WTC11 (cell line): ENCODE results near the gene C3orf70. TPM values are rescaled to one million over a fixed set of nuclear protein-coding genes. Genes with fewer than 3 reads are reported as not detected.

Experiments used
- ATAC-seq: fragments of 200-7000 bp; cut with Tn5 transposase; 2 replicates; pipeline ENCODE4 v1.10.0; 2021; ENCODE audit warnings: mild to moderate bottlenecking, moderate library complexity
- CTCF ChIA-PET: fragments of 300-600 bp; sonication (Branson Sonifier 250); formaldehyde crosslinking; loops from one replicate; lab custom pipeline; 2021; ENCODE audit warnings: antibody characterized with exemption; lab: Charles Lee
- POLR2A ChIA-PET: fragments of 350-600 bp; sonication (Branson Sonifier 250); formaldehyde crosslinking; loops from one replicate; lab custom pipeline; 2021; ENCODE audit warnings: antibody characterized with exemption; lab: Charles Lee
- DNase-seq: peaks from one replicate; pipeline ENCODE4 v3.0.0; 2021; ENCODE audit warnings: low spot score
- H3K27ac Mint-ChIP-seq: 2 replicates; pipeline ENCODE4 v1.8.0; 2021; ENCODE audit warnings: mixed read lengths
- H3K27me3 Mint-ChIP-seq: 2 replicates; pipeline ENCODE4 v1.8.0; 2021; ENCODE audit warnings: low read depth, mild to moderate bottlenecking, moderate library complexity, mixed read lengths
- H3K36me3 Mint-ChIP-seq: 2 replicates; pipeline ENCODE4 v1.8.0; 2021; ENCODE audit warnings: mixed read lengths
- H3K4me1 Mint-ChIP-seq: 2 replicates; pipeline ENCODE4 v1.8.0; 2022; ENCODE audit warnings: mixed read lengths
- H3K4me3 Mint-ChIP-seq: 2 replicates; pipeline ENCODE4 v1.8.0; 2021; ENCODE audit warnings: mild to moderate bottlenecking, moderate library complexity, mixed read lengths
- H3K9me3 Mint-ChIP-seq: 2 replicates; pipeline ENCODE4 v1.8.0; 2021; ENCODE audit warnings: mixed read lengths
- AR ChIP-seq: fragments of 250-450 bp; sonication (Bioruptor Pico); IDR thresholded peaks from 2 replicates; pipeline ENCODE4 v1.9.0; 2021; ENCODE audit warnings: mild to moderate bottlenecking
- CREB1 ChIP-seq: sonication (generic); formaldehyde crosslinking; IDR thresholded peaks from 2 replicates; pipeline ENCODE4 v1.8.0; 2023; ENCODE audit warnings: mild to moderate bottlenecking, missing genetic modification reagents
- CREM ChIP-seq: sonication (generic); formaldehyde crosslinking; IDR thresholded peaks from 2 replicates; pipeline ENCODE4 v1.8.1; 2022; ENCODE audit warnings: mild to moderate bottlenecking, missing genetic modification reagents, moderate library complexity
- ETV6 ChIP-seq: sonication (generic); formaldehyde crosslinking; IDR thresholded peaks from 2 replicates; pipeline ENCODE4 v1.8.1; 2022; ENCODE audit warnings: mild to moderate bottlenecking, missing genetic modification reagents
- FOXJ3 ChIP-seq: sonication (generic); formaldehyde crosslinking; IDR thresholded peaks from 2 replicates; pipeline ENCODE4 v1.9.0; 2021; ENCODE audit warnings: missing genetic modification reagents, mild to moderate bottlenecking, borderline replicate concordance
- GABPB1 ChIP-seq: sonication (generic); formaldehyde crosslinking; IDR thresholded peaks from 2 replicates; pipeline ENCODE4 v1.8.1; 2023; ENCODE audit warnings: mild to moderate bottlenecking, missing genetic modification reagents
- HMGA2 ChIP-seq: fragments of 250-450 bp; sonication (Bioruptor Pico); IDR thresholded peaks from 2 replicates; pipeline ENCODE4 v1.4.0; 2021; ENCODE audit warnings: mild to moderate bottlenecking, moderate library complexity
- IRF2 ChIP-seq: sonication (generic); formaldehyde crosslinking; IDR thresholded peaks from 2 replicates; pipeline ENCODE4 v1.8.0; 2022; ENCODE audit warnings: low read depth, missing genetic modification reagents, borderline replicate concordance
- JUN ChIP-seq: sonication (generic); formaldehyde crosslinking; IDR thresholded peaks from 2 replicates; pipeline ENCODE4 v1.8.0; 2023; ENCODE audit warnings: mild to moderate bottlenecking, missing genetic modification reagents
- MXD4 ChIP-seq: fragments of 250-450 bp; sonication (Bioruptor Pico); IDR thresholded peaks from 2 replicates; pipeline ENCODE4 v1.8.0; 2021; ENCODE audit warnings: mild to moderate bottlenecking, moderate library complexity, borderline replicate concordance
- MYBL2 ChIP-seq: sonication (generic); formaldehyde crosslinking; IDR thresholded peaks from 2 replicates; pipeline ENCODE4 v1.8.1; 2023; ENCODE audit warnings: mild to moderate bottlenecking, moderate library complexity, missing genetic modification reagents
- NR1H2 ChIP-seq: sonication (generic); formaldehyde crosslinking; IDR thresholded peaks from 2 replicates; pipeline ENCODE4 v1.9.0; 2021; ENCODE audit warnings: mild to moderate bottlenecking, moderate library complexity, missing genetic modification reagents
- RELA ChIP-seq: sonication (generic); formaldehyde crosslinking; IDR thresholded peaks from 2 replicates; pipeline ENCODE4 v1.8.1; 2022; ENCODE audit warnings: missing genetic modification reagents, mild to moderate bottlenecking, borderline replicate concordance
- SMAD4 ChIP-seq: sonication (generic); formaldehyde crosslinking; IDR thresholded peaks from 2 replicates; pipeline ENCODE4 v1.8.0; 2022; ENCODE audit warnings: mild to moderate bottlenecking, missing genetic modification reagents
- TCF7 ChIP-seq: sonication (generic); formaldehyde crosslinking; IDR thresholded peaks from 2 replicates; pipeline ENCODE4 v1.8.0; 2022; ENCODE audit warnings: mild to moderate bottlenecking, low read depth, missing genetic modification reagents, moderate library complexity
- ZBTB21 ChIP-seq: sonication (generic); formaldehyde crosslinking; IDR thresholded peaks from 2 replicates; pipeline ENCODE4 v1.8.1; 2023; ENCODE audit warnings: mild to moderate bottlenecking, missing genetic modification reagents, borderline replicate concordance
- ZMAT4 ChIP-seq: fragments of 250-450 bp; sonication (Bioruptor Pico); IDR thresholded peaks from 2 replicates; pipeline ENCODE4 v1.9.0; 2021; ENCODE audit warnings: mild to moderate bottlenecking
- ZNF219 ChIP-seq: sonication (generic); formaldehyde crosslinking; IDR thresholded peaks from 2 replicates; pipeline ENCODE4 v1.8.0; 2023; ENCODE audit warnings: missing genetic modification reagents, mild to moderate bottlenecking, borderline replicate concordance
- ZNF263 ChIP-seq: sonication (generic); formaldehyde crosslinking; IDR thresholded peaks from 2 replicates; pipeline ENCODE4 v1.8.1; 2022; ENCODE audit warnings: low read depth, mild to moderate bottlenecking, moderate library complexity, missing genetic modification reagents
- ZNF512 ChIP-seq: sonication (generic); formaldehyde crosslinking; IDR thresholded peaks from 2 replicates; pipeline ENCODE4 v1.8.1; 2022; ENCODE audit warnings: missing genetic modification reagents, borderline replicate concordance
- total RNA-seq: library from RNA; stranded (reverse); gene quantifications from 3 replicates; pipeline ENCODE4 v1.2.3, GENCODE V29; 2021
- TF ChIP-seq, protein P1 (sequence below): sonication (generic); formaldehyde crosslinking; IDR thresholded peaks from 2 replicates; pipeline ENCODE4 v1.8.1; 2023; ENCODE audit warnings: mild to moderate bottlenecking, missing genetic modification reagents
- TF ChIP-seq, protein P2 (sequence below): sonication (generic); formaldehyde crosslinking; IDR thresholded peaks from 2 replicates; pipeline ENCODE4 v1.8.1; 2022; ENCODE audit warnings: low read depth, missing genetic modification reagents, borderline replicate concordance
- TF ChIP-seq, protein P3 (sequence below): sonication (generic); formaldehyde crosslinking; IDR thresholded peaks from 2 replicates; pipeline ENCODE4 v1.8.1; 2023; ENCODE audit warnings: mild to moderate bottlenecking, missing genetic modification reagents, moderate library complexity
- TF ChIP-seq, protein P4 (sequence below): sonication (generic); formaldehyde crosslinking; conservative IDR thresholded peaks from 2 replicates; pipeline ENCODE4 v1.8.1; 2022; ENCODE audit warnings: mild to moderate bottlenecking, missing genetic modification reagents

C3orf70 gene
- total RNA-seq, 1 experiment from 2014 or later = 0.70 TPM

DNA sequence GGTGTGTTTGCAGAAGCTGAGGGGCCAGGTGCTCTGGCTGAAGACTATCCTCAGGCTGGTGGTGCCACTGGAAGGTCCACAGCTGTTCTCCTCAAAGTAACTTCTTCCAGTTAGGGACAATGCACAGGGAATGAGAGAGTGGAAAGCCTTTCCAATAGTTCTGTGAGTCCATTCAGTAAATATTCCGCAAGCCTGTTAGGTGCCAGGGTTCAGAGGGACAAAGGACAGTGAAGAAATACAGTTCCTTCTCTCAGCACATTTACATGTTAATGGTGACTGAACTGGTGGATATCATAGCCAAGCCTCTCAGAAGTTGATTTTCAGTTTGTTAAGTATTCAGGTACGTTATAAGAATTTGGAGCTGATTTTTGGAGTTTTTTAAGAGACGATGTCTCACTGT is 122.5 kb downstream of the C3orf70 start:
- CTCF ChIA-PET = interaction anchor here (0.6 to 0.8 kb wide), 2 partner anchors 17 to 41 kb away, joined by 3 to 7 read pairs; no protein-coding TSS in a partner anchor
- H3K9me3 Mint-ChIP-seq = peaks cover 8% of the 10 kb centered on the region; the same call in 1 of the 2 replicates

GRCh38 chr3:185029086-185029485 is 123.8 kb downstream of the C3orf70 start:
- H3K36me3 Mint-ChIP-seq = peaks cover 9% of the 10 kb centered on the region
- ChIA-PET POLR2A (no interaction called here), CTCF (no interaction called here)
- TF ChIP-seq MYBL2 (CRISPR knock-in tag) (no peak), CREB1 (CRISPR knock-in tag) (no peak), IRF2 (no peak), TCF7 (CRISPR knock-in tag) (no peak), NR1H2 (CRISPR knock-in tag) (no peak), HMGA2 (CRISPR knock-in tag) (no peak), SMAD4 (CRISPR knock-in tag) (no peak), ZNF219 (CRISPR knock-in tag) (no peak), ETV6 (CRISPR knock-in tag) (no peak), FOXJ3 (no peak), ZNF263 (no peak), CREM (CRISPR knock-in tag) (no peak)
- TF ChIP-seq, protein P1, sequence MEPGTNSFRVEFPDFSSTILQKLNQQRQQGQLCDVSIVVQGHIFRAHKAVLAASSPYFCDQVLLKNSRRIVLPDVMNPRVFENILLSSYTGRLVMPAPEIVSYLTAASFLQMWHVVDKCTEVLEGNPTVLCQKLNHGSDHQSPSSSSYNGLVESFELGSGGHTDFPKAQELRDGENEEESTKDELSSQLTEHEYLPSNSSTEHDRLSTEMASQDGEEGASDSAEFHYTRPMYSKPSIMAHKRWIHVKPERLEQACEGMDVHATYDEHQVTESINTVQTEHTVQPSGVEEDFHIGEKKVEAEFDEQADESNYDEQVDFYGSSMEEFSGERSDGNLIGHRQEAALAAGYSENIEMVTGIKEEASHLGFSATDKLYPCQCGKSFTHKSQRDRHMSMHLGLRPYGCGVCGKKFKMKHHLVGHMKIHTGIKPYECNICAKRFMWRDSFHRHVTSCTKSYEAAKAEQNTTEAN (CRISPR knock-in tag) = no peak
- H3K4me3 Mint-ChIP-seq = no peak overlapping the region
- no peaks in the 10 kb centered on the region for H3K27me3 Mint-ChIP-seq
- DNase-seq = no peak
- H3K4me1 Mint-ChIP-seq = peaks cover 8% of the 10 kb centered on the region
- H3K9me3 Mint-ChIP-seq = 0 out of 2 replicates have a peak, but pooled peaks cover 3% of the 10 kb centered on the region
- ATAC-seq = no peak
- no peak overlapping the region for H3K27ac Mint-ChIP-seq

More for the DNA sequence above, 122.5 kb downstream of the C3orf70 start:
- POLR2A ChIA-PET = no interaction called here
- no peak overlapping the region for H3K4me3 Mint-ChIP-seq
- 0 out of 2 replicates have a peak overlapping the region, but pooled peaks have one; percentile 30 for H3K27ac Mint-ChIP-seq
- TF ChIP-seq AR (CRISPR knock-in tag) = no peak
- TF ChIP-seq RELA (CRISPR knock-in tag) = no peak
- TF ChIP-seq JUN (CRISPR knock-in tag) = no peak
- no peak for TF ChIP-seq ZBTB21 (CRISPR knock-in tag)
- no peak for TF ChIP-seq ZMAT4 (CRISPR knock-in tag)
- no peak for TF ChIP-seq MXD4 (CRISPR knock-in tag)
- TF ChIP-seq CREM (CRISPR knock-in tag) = no peak
- TF ChIP-seq, protein P2, sequence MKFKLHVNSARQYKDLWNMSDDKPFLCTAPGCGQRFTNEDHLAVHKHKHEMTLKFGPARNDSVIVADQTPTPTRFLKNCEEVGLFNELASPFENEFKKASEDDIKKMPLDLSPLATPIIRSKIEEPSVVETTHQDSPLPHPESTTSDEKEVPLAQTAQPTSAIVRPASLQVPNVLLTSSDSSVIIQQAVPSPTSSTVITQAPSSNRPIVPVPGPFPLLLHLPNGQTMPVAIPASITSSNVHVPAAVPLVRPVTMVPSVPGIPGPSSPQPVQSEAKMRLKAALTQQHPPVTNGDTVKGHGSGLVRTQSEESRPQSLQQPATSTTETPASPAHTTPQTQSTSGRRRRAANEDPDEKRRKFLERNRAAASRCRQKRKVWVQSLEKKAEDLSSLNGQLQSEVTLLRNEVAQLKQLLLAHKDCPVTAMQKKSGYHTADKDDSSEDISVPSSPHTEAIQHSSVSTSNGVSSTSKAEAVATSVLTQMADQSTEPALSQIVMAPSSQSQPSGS = no peak
- no peak for TF ChIP-seq ETV6 (CRISPR knock-in tag)
- TF ChIP-seq, protein P3, sequence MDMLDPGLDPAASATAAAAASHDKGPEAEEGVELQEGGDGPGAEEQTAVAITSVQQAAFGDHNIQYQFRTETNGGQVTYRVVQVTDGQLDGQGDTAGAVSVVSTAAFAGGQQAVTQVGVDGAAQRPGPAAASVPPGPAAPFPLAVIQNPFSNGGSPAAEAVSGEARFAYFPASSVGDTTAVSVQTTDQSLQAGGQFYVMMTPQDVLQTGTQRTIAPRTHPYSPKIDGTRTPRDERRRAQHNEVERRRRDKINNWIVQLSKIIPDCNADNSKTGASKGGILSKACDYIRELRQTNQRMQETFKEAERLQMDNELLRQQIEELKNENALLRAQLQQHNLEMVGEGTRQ (CRISPR knock-in tag) = no peak
- no peak for TF ChIP-seq ZNF512 (CRISPR knock-in tag)
- TF ChIP-seq ZNF263 = no peak
- TF ChIP-seq GABPB1 (CRISPR knock-in tag) = no peak
- TF ChIP-seq, protein P4, sequence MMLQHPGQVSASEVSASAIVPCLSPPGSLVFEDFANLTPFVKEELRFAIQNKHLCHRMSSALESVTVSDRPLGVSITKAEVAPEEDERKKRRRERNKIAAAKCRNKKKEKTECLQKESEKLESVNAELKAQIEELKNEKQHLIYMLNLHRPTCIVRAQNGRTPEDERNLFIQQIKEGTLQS (CRISPR knock-in tag) = no peak
- H3K4me1 Mint-ChIP-seq = peaks cover 8% of the 10 kb centered on the region
- no peaks in the 10 kb centered on the region for H3K27me3 Mint-ChIP-seq
- no peak for ATAC-seq
- H3K36me3 Mint-ChIP-seq = peaks cover 9% of the 10 kb centered on the region
- no peak for DNase-seq
